HL-60 (cell line): ENCODE results near the gene HMSD.

Experiments used
- DNase-seq, 2 experiments: peaks; one replicate each; pipeline ENCODE4 v3.0.0-alpha.2; 2010 to 2020; ENCODE audit warnings: low read depth in 1 of 2, low spot score in 1 of 2
- H3K27ac ChIP-seq: fragments of 250-450 bp; sonication (Bioruptor Pico); replicated peaks from 2 replicates; pipeline ENCODE4 v1.5.1; 2020; ENCODE audit warnings: mild to moderate bottlenecking, moderate library complexity
- H3K27me3 ChIP-seq: fragments of 250-450 bp; sonication (Bioruptor Pico); 2 replicates; pipeline ENCODE4 v1.5.1; 2021; ENCODE audit warnings: mild to moderate bottlenecking, moderate library complexity; ENCODE audit not compliant: insufficient read depth, poor library complexity, severe bottlenecking
- H3K4me3 ChIP-seq: replicated peaks from 2 replicates; pipeline ENCODE4 v1.5.1; 2011; ENCODE audit warnings: mild to moderate bottlenecking, control low read depth, low read length; ENCODE audit not compliant: insufficient read depth
- GABPA ChIP-seq: IDR thresholded peaks from 2 replicates; pipeline ENCODE4 v1.6.1; 2012; ENCODE audit warnings: low read depth
- POLR2AphosphoS5 ChIP-seq: IDR thresholded peaks from 2 replicates; pipeline ENCODE4 v1.6.1; 2012; ENCODE audit warnings: low read depth
- SPI1 ChIP-seq: IDR thresholded peaks from 2 replicates; pipeline ENCODE4 v1.6.1; 2012; ENCODE audit warnings: low read depth, mild to moderate bottlenecking, borderline replicate concordance
- TF ChIP-seq, protein P1 (sequence below): IDR thresholded peaks from 2 replicates; pipeline ENCODE4 v1.6.1; 2012; ENCODE audit warnings: low read depth; ENCODE audit not compliant: insufficient replicate concordance
- TF ChIP-seq, protein P2 (sequence below): IDR thresholded peaks from one replicate; pipeline ENCODE4 v1.5.1; 2011; ENCODE audit warnings: low read length, control low read depth, inconsistent platforms; ENCODE audit not compliant: insufficient read depth

Gene HMSD

DNA sequence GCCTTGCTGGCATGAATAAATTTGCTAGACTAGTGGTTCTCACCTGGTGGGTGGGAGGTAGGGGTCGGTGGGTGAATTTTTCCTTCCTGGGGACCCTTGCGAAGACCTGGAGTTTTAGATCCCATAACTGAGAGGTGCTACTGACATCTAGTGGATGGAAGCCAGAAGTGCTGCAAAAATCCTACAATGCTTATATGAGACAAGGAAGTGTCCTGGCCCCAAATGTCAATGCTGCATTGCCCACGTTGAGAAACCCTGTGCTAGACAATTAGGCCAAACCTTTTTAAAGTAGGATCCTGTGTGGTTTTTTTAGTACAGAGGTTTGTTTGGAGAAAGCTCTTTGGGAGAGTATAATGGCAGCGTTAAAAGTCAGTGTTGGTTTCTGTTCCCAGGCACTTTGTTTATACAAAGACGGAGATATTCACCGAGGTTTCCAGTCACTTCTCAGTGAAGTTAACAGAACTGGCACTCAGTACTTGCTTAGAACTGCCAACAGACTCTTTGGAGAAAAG lies 30.4 kb downstream of the HMSD start:
- peak; percentile 63 to 89 for DNase-seq
- peak overlapping the region; percentile 77 for H3K27ac ChIP-seq
- TF ChIP-seq, protein P1, sequence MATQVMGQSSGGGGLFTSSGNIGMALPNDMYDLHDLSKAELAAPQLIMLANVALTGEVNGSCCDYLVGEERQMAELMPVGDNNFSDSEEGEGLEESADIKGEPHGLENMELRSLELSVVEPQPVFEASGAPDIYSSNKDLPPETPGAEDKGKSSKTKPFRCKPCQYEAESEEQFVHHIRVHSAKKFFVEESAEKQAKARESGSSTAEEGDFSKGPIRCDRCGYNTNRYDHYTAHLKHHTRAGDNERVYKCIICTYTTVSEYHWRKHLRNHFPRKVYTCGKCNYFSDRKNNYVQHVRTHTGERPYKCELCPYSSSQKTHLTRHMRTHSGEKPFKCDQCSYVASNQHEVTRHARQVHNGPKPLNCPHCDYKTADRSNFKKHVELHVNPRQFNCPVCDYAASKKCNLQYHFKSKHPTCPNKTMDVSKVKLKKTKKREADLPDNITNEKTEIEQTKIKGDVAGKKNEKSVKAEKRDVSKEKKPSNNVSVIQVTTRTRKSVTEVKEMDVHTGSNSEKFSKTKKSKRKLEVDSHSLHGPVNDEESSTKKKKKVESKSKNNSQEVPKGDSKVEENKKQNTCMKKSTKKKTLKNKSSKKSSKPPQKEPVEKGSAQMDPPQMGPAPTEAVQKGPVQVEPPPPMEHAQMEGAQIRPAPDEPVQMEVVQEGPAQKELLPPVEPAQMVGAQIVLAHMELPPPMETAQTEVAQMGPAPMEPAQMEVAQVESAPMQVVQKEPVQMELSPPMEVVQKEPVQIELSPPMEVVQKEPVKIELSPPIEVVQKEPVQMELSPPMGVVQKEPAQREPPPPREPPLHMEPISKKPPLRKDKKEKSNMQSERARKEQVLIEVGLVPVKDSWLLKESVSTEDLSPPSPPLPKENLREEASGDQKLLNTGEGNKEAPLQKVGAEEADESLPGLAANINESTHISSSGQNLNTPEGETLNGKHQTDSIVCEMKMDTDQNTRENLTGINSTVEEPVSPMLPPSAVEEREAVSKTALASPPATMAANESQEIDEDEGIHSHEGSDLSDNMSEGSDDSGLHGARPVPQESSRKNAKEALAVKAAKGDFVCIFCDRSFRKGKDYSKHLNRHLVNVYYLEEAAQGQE = no peak
- TF ChIP-seq GABPA = no peak
- no peak for TF ChIP-seq POLR2AphosphoS5
- peak; percentile 71; the same call in 1 of the 2 replicates for TF ChIP-seq SPI1
- TF ChIP-seq, protein P2, sequence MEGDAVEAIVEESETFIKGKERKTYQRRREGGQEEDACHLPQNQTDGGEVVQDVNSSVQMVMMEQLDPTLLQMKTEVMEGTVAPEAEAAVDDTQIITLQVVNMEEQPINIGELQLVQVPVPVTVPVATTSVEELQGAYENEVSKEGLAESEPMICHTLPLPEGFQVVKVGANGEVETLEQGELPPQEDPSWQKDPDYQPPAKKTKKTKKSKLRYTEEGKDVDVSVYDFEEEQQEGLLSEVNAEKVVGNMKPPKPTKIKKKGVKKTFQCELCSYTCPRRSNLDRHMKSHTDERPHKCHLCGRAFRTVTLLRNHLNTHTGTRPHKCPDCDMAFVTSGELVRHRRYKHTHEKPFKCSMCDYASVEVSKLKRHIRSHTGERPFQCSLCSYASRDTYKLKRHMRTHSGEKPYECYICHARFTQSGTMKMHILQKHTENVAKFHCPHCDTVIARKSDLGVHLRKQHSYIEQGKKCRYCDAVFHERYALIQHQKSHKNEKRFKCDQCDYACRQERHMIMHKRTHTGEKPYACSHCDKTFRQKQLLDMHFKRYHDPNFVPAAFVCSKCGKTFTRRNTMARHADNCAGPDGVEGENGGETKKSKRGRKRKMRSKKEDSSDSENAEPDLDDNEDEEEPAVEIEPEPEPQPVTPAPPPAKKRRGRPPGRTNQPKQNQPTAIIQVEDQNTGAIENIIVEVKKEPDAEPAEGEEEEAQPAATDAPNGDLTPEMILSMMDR = peak; percentile 99
- no peak overlapping the region for H3K4me3 ChIP-seq
- H3K27me3 ChIP-seq = no peaks in the 10 kb centered on the region

DNA sequence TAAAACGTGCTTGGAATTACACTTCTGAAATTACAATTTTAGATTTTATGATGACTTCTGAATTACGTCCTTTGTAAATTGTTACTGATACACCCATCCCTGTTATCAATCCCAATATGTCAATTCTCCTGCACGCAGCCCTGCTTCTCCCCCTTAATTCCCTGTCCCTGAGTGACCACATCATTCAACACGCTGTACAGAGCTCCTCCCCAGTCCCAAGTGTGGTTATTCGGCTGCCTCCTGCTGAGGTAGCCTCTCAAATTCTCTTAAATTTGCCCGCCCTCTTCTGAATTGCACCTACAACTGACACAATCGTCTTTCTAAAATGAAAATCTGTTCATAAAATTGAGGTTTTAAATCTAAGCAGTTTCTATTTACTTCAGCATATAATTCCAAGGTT lies 30.9 kb downstream of the HMSD start:
- DNase-seq = no peak
- Histone ChIP-seq H3K27ac (peak overlapping the region; percentile 77), H3K27me3 (no peaks in the 10 kb centered on the region), H3K4me3 (no peak overlapping the region)
- TF ChIP-seq, protein P2 = no peak
- TF ChIP-seq POLR2AphosphoS5 = no peak
- no peak for TF ChIP-seq GABPA
- no peak for TF ChIP-seq SPI1
- TF ChIP-seq, protein P1 = no peak

DNA sequence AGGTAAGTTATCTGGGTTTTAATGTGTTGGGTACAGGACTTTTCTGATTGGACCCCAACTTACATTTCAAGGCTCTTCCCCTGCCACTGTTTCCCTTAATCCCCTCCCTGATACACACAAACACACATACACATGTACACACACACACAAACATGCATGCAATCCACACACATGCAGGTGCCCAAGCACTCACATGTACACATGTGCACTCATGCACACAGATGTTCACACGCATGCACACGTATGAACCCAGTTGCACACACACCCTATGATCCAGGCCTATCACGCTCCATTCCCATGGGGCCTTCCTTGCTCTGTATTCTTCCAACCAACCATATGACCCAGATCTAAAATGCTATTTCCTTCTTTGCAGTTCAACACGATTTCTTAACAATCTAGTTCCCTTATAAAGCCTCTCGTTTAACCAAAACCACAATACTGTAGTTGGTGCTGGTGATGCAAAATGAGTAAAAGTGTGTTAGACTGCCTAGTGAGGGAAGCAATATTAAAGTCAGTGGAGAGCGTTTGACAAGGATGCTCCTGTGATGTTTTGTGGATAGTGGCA lies 31.9 kb downstream of the HMSD start:
- Histone ChIP-seq H3K4me3 (no peak overlapping the region), H3K27ac (peak overlapping the region; percentile 77)

More for the DNA sequence above, 31.9 kb downstream of the HMSD start:
- H3K27me3 ChIP-seq = no peaks in the 10 kb centered on the region
- DNase-seq = peak in 1 of 2 experiments; percentile 86
- TF ChIP-seq POLR2AphosphoS5 (peak; percentile 67; the same call in 1 of the 2 replicates), GABPA (no peak), SPI1 (peak; percentile 39; the same call in 1 of the 2 replicates)
- TF ChIP-seq, protein P1 = no peak
- TF ChIP-seq, protein P2 = no peak
